K562 (cell line): Measurements from ENCODE around the gene ZNF346. TPM values are rescaled to one million over a fixed set of nuclear protein-coding genes. Genes with fewer than 3 reads are reported as not detected.

Experiments used
- CEBPB ChIP-seq: fragments of 450-650 bp; IDR thresholded peaks from 2 replicates; pipeline ENCODE4 v1.6.1; 2016; ENCODE audit warnings: missing genetic modification characterization, missing compliant biosample characterization
- EHMT2 ChIP-seq: fragments of 450-650 bp; IDR thresholded peaks from 2 replicates; pipeline ENCODE4 v1.6.1; 2018; ENCODE audit warnings: antibody characterized with exemption
- HDAC6 ChIP-seq: IDR thresholded peaks from 2 replicates; pipeline ENCODE4 v1.6.1; 2012; ENCODE audit warnings: low read depth, mild to moderate bottlenecking, control low read depth, inconsistent platforms, low read length, moderate library complexity
- NCOA4 ChIP-seq: fragments of 450-650 bp; IDR thresholded peaks from 2 replicates; pipeline ENCODE4 v1.6.1; 2018; ENCODE audit warnings: mild to moderate bottlenecking; ENCODE audit not compliant: partially characterized antibody
- POU5F1 ChIP-seq: fragments of 150-350 bp; IDR thresholded peaks from 2 replicates; pipeline ENCODE4 v1.6.1; 2014; ENCODE audit warnings: borderline replicate concordance, low read length, low read depth, mild to moderate bottlenecking; ENCODE audit not compliant: partially characterized antibody
- XRCC5 ChIP-seq: fragments of 200-400 bp; formaldehyde crosslinking; IDR thresholded peaks from 2 replicates; pipeline ENCODE4 v1.6.1; 2017; ENCODE audit warnings: low read depth, mild to moderate bottlenecking, low read length
- polyA plus RNA-seq, 8 experiments: library from polyadenylated mRNA; depleted of rRNA in 4 of 8; stranded (reverse) in 5 of 8; unstranded in 3 of 8; fragments of >200 nt; fragmentation: Nextera tagmentation in 2 of 8; fragmentation: Illumina TruSeq in 1 of 8; extraction: Ambion mirVana in 2 of 8; extraction: Trizol in 1 of 8; gene quantifications; 2 replicates each; pipeline versions ENCODE4 v1.2.1 to v1.2.3, GENCODE V29; 2011 to 2014; ENCODE audit warnings: inconsistent platforms in 1 of 8, missing spikeins in 1 of 8
- total RNA-seq, 7 experiments: library from RNA; depleted of rRNA in 6 of 7; stranded (reverse); fragments of >200 nt in 6 of 7; fragmentation: Illumina TruSeq in 2 of 7; extraction: Trizol in 2 of 7; gene quantifications; 2 replicates each; pipeline versions ENCODE4 v1.2.1 to v1.2.3, GENCODE V29; 2011 to 2021; ENCODE audit warnings: low replicate concordance in 1 of 7
- TF ChIP-seq, protein P1 (sequence below): fragments of 450-650 bp; IDR thresholded peaks from 2 replicates; pipeline ENCODE4 v1.6.1; 2016; ENCODE audit warnings: mild to moderate bottlenecking
- TF ChIP-seq, protein P2 (sequence below): fragments of 250-450 bp; sonication (Bioruptor Pico); IDR thresholded peaks from 2 replicates; pipeline ENCODE4 v1.4.0; 2020; ENCODE audit warnings: mild to moderate bottlenecking
- TF ChIP-seq, protein P3 (sequence below): fragments of 250-450 bp; sonication (Bioruptor Pico); IDR thresholded peaks from 2 replicates; pipeline ENCODE4 v1.4.0; 2020
- TF ChIP-seq, protein P4 (sequence below): fragments of 250-450 bp; sonication (Bioruptor Pico); IDR thresholded peaks from 2 replicates; pipeline ENCODE4 v1.8.0; 2022; ENCODE audit warnings: moderate library complexity, mild to moderate bottlenecking, inconsistent platforms

The ZNF346 gene
- total and polyA plus RNA-seq, 9 of the 15 experiments (the other 6 are each of a cell fraction or from before 2014, with no cell fraction given), result 5.0 to 25.1 (median 20.1) TPM

DNA sequence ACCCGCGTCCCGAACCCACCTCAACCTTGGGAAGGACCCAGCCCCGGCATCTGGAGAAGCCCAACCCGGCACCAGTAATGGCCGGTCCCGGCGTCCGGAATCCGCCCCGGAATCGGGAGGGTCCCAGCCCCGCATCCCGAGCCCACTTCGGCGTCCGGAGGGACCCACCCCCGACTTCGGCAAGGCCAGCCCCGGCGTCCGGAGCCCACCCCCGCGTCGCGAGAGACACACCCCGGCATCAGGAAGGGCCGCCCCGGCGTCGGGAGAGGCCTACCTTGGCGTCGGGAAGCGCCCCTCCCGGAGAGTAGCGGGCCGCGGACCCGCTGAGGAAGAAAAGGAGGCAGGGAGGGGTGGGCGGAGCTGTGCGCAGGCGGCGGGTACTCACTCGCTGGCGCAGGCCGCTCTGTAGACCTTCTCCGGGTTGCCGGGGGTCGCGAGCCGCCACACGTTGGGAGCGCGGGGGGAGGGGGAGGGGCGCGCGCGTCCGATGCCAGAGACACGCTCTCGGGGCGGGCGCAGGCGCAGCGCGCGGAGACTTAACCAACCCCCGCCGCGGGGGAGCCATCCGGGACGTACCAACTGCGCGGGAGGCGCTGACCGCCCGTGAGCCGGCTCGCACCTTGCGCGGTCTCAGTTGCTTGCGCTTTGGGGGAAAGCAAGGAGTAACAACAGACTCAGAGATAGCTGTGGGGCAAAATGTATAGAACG, 16.1 kb upstream of the ZNF346 start, which contains the start of gene UIMC1 (continued):
- TF ChIP-seq CEBPB, result 0 out of 2 replicates have a peak, but pooled peaks have one; percentile 63
- TF ChIP-seq, protein P1, sequence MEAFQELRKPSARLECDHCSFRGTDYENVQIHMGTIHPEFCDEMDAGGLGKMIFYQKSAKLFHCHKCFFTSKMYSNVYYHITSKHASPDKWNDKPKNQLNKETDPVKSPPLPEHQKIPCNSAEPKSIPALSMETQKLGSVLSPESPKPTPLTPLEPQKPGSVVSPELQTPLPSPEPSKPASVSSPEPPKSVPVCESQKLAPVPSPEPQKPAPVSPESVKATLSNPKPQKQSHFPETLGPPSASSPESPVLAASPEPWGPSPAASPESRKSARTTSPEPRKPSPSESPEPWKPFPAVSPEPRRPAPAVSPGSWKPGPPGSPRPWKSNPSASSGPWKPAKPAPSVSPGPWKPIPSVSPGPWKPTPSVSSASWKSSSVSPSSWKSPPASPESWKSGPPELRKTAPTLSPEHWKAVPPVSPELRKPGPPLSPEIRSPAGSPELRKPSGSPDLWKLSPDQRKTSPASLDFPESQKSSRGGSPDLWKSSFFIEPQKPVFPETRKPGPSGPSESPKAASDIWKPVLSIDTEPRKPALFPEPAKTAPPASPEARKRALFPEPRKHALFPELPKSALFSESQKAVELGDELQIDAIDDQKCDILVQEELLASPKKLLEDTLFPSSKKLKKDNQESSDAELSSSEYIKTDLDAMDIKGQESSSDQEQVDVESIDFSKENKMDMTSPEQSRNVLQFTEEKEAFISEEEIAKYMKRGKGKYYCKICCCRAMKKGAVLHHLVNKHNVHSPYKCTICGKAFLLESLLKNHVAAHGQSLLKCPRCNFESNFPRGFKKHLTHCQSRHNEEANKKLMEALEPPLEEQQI, result peak; percentile 48; the same call in 1 of the 2 replicates
- TF ChIP-seq, protein P2, sequence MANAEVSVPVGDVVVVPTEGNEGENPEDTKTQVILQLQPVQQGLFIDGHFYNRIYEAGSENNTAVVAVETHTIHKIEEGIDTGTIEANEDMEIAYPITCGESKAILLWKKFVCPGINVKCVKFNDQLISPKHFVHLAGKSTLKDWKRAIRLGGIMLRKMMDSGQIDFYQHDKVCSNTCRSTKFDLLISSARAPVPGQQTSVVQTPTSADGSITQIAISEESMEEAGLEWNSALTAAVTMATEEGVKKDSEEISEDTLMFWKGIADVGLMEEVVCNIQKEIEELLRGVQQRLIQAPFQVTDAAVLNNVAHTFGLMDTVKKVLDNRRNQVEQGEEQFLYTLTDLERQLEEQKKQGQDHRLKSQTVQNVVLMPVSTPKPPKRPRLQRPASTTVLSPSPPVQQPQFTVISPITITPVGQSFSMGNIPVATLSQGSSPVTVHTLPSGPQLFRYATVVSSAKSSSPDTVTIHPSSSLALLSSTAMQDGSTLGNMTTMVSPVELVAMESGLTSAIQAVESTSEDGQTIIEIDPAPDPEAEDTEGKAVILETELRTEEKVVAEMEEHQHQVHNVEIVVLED (CRISPR knock-in tag), result peak; percentile 65; the same call in 1 of the 2 replicates
- TF ChIP-seq, protein P3, sequence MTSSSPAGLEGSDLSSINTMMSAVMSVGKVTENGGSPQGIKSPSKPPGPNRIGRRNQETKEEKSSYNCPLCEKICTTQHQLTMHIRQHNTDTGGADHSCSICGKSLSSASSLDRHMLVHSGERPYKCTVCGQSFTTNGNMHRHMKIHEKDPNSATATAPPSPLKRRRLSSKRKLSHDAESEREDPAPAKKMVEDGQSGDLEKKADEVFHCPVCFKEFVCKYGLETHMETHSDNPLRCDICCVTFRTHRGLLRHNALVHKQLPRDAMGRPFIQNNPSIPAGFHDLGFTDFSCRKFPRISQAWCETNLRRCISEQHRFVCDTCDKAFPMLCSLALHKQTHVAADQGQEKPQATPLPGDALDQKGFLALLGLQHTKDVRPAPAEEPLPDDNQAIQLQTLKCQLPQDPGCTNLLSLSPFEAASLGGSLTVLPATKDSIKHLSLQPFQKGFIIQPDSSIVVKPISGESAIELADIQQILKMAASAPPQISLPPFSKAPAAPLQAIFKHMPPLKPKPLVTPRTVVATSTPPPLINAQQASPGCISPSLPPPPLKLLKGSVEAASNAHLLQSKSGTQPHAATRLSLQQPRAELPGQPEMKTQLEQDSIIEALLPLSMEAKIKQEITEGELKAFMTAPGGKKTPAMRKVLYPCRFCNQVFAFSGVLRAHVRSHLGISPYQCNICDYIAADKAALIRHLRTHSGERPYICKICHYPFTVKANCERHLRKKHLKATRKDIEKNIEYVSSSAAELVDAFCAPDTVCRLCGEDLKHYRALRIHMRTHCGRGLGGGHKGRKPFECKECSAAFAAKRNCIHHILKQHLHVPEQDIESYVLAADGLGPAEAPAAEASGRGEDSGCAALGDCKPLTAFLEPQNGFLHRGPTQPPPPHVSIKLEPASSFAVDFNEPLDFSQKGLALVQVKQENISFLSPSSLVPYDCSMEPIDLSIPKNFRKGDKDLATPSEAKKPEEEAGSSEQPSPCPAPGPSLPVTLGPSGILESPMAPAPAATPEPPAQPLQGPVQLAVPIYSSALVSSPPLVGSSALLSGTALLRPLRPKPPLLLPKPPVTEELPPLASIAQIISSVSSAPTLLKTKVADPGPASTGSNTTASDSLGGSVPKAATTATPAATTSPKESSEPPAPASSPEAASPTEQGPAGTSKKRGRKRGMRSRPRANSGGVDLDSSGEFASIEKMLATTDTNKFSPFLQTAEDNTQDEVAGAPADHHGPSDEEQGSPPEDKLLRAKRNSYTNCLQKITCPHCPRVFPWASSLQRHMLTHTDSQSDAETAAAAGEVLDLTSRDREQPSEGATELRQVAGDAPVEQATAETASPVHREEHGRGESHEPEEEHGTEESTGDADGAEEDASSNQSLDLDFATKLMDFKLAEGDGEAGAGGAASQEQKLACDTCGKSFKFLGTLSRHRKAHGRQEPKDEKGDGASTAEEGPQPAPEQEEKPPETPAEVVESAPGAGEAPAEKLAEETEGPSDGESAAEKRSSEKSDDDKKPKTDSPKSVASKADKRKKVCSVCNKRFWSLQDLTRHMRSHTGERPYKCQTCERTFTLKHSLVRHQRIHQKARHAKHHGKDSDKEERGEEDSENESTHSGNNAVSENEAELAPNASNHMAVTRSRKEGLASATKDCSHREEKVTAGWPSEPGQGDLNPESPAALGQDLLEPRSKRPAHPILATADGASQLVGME (CRISPR knock-in tag), result no peak
- TF ChIP-seq XRCC5, result no peak
- TF ChIP-seq NCOA4, result no peak
- TF ChIP-seq POU5F1, result peak; percentile 60
- TF ChIP-seq HDAC6, result no peak
- TF ChIP-seq, protein P4, sequence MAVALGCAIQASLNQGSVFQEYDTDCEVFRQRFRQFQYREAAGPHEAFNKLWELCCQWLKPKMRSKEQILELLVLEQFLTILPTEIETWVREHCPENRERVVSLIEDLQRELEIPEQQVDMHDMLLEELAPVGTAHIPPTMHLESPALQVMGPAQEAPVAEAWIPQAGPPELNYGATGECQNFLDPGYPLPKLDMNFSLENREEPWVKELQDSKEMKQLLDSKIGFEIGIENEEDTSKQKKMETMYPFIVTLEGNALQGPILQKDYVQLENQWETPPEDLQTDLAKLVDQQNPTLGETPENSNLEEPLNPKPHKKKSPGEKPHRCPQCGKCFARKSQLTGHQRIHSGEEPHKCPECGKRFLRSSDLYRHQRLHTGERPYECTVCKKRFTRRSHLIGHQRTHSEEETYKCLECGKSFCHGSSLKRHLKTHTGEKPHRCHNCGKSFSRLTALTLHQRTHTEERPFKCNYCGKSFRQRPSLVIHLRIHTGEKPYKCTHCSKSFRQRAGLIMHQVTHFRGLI (CRISPR knock-in tag), result peak; percentile 99; the same call in 1 of the 2 replicates
- no peak for TF ChIP-seq EHMT2
